Measurements from ENCODE around the gene FOXK1.
A peak's percentile ranks its signal among the peaks of the same experiment; 100 is the strongest.
"Not testable (repeated sequence)": the region's sequence is repeated elsewhere in the genome, so short reads cannot be mapped to it uniquely, and the experiment has no call there.

Gene FOXK1

GRCh38 chr7:4681886-4682620 lies at the start of gene FOXK1:
FOXK1 (plus strand) TSS chr7:4682295; CDS start chr7:4682309, 14 bp downstream.
- DNase-seq: peak; percentile 64

DNA sequence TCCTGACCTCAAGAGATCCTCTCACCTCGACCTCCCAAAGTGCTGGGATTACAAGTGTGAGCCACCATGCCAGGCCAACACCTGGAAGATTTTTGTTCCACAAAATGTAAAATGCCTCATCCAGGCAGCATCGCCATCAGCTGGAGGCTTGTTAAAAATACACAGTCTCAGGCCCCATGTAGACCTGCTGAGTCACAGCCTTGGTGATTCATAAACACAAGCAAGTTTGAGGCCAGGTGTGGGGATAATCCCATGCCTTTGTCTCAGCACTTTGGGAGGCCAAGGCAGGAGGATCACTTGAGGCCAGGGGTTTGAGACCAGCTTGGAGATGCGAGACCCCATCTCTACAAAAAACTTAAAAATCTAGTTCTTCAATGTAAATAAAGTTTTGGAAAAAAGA lies 49.1 kb upstream of the FOXK1 start:
- no peak for DNase-seq

DNA sequence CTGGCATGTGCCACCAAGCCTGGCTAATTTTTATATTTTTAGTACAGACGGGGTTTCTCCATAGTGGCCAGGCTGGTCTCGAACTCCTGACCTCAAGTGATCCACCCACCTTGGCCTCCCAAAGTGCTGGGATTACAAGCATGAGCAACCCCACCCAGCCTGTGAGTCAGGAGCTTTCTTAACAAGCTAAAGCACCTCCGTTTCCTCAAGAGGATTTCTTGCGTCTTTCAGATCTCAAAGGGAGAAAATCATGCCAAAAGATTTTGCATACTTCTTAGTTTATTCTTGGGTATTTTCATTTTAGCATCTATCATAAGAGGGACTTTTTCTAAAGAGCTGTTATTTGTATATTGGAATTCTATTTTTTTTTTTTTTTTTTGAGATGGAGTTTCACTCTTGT lies 47.9 kb upstream of the FOXK1 start:
- DNase-seq: no peak

GRCh38 chr7:4638781-4639575 lies 43.1 kb upstream of the FOXK1 start:
- no peak for DNase-seq

GRCh38 chr7:4641091-4641666 lies 40.9 kb upstream of the FOXK1 start:
- no peak for DNase-seq

GRCh38 chr7:4641667-4642467 lies 40.2 kb upstream of the FOXK1 start:
- peak; percentile 94 for DNase-seq

GRCh38 chr7:4642468-4643203 lies 39.5 kb upstream of the FOXK1 start:
- no peak for DNase-seq

GRCh38 chr7:4643204-4643471 lies 39.0 kb upstream of the FOXK1 start:
- DNase-seq: not testable (repeated sequence)

- DNase-seq: no peak
Observed at GRCh38 chr7:4645246-4645645, 36.8 kb upstream of the FOXK1 start.

GRCh38 chr7:4648111-4648510 lies 34.0 kb upstream of the FOXK1 start:
- DNase-seq: no peak

DNA sequence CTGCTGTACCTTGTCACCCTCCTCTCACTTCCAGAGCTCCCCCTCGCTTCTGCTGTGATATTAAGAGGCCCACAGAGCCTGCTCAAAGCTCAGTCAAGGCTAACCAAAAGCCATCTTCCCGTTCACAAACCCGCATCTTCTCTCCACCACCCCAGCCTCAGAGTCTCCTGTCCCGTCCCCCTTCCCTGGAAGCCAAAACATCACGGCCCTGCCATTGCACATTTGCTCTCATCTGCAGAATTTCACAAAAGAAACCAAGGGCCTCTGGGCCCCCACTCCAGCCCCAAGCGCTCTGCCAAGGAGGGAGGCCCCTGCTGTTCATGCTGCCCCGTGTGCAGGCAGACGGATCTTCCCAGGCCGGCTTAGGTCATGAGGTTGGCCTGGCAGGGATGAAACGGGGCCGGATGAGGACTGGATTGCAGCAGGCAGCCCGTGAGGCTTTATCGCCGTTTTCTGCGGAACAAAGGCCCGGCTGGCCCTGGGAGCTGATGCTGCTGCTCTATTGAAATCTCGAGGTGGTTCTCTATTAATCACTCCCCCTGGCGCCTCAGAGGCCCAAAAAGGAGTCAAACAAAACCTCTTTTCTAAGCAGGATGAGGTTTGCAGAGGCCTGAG lies 31.6 kb upstream of the FOXK1 start:
- no peak for DNase-seq

DNA sequence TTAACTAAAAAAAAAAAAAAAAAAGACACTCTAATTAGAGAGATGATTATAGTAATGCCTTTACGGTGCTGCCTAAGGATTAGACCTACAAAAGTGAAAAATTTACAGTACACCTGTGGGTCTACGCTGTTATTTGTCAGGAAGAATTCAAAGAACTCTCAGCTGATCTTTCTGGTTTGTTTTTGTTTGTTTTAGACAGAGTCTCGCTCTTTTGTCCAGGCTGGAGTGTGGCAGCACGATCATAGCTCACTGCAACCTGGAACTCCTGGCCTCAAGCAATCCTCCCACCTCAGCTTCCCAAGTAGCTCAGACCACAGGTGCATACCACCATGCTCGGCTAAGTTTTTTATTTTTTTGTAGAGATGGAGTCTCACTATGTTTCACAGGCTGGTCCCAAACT lies 28.3 kb upstream of the FOXK1 start:
- DNase-seq: no peak

DNA sequence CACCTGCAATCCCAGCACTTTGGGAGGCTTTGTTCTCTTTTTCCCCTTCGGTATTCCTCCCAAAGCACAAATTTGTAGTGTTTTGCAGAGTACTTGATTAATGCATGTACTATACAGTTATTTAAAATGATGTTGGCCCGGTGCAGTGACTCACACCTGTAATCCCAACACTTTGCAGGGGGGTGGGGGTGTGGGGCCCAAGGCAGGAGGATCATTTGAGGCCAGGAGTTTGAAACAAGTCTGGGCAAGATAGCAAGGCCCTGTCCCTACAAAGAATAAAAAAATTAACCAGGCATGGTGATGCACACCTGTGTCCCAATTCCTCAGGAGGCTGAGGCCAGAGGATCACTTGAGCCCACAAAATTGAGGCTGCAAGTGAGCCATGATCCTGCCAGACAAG lies 26.8 kb upstream of the FOXK1 start:
- DNase-seq: no peak

GRCh38 chr7:4655896-4656295 lies 26.2 kb upstream of the FOXK1 start:
- no peak for DNase-seq

GRCh38 chr7:4657640-4658417 lies 24.3 kb upstream of the FOXK1 start:
- no peak for DNase-seq

DNA sequence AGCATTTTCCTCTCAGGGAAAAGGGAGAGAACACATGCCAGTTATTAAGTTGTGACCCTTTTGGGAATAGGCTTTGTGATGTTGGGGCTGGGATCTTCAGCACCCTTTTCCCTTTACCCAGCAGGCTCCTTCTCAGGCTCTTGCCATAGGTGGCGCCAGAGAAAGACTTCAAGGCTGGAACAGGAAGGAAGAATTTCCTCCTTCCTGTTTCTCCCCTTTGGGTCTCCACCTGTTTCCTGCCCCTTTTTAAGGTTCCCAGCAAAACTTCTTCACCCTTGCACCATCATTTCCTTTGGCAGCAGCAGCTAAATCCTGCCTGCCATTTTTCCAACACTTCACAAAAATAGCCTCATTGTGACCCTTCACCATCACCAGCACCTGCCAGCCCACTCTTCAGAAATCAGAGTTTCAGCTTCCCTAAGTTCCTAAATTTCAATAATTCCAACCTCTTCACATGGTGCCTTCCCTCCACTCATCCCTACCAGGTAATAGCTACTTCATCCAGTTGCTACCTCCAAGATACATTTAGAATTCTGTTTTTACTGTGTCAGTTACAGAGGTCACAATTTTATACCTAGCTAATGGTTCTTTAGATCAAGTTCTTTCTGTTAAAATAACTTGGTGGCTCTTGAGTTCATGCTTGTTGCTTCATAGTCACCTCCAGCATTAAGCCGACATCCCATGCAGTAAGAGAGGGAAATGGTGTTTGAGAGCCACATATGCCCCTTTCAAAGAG lies 22.4 kb upstream of the FOXK1 start:
- no peak for DNase-seq

GRCh38 chr7:4661871-4662270 lies 20.2 kb upstream of the FOXK1 start:
- no peak for DNase-seq

DNA sequence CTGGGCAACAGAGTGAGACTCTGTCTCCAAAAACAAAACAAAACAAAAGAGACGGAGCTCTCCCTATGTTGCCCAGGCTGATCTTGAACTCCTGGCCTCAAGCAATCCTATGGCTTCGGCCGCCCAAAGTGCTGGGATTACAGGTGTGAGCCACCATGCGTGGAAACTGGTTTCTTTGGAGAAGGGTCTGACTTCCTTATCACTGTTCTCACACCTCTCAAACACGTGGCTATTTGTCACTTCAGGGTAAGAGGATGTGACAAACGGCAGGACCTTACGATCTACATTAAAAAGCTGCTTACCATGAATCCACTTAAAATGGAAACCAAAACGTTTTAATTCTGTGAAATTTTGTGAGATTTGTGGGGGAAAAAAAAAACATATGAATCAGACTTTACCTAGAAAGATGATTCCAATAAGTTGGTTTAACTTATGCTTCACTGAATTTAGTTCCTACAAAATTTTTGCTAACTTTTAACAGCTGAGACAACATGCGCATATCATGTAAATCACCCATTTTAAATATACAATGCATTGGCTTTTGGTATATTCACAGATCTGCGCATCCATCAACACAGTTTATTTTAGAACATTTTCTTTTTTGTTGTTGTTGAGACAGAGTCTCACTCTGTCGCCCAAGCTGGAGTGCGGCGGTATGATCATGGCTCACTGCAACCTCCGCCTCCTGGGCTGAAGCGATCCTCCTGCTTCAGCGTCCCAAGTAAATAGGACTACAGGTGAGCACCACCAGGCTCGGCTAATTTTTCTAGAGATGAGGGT lies 18.7 kb upstream of the FOXK1 start:
- no peak for DNase-seq

GRCh38 chr7:4665661-4666060 lies 16.4 kb upstream of the FOXK1 start:
- no peak for DNase-seq
